GM19463 (cell line): ENCODE measurements around the gene AGXT2.
"Not testable (repeated sequence)": the region's sequence is repeated elsewhere in the genome, so short reads cannot be mapped to it uniquely, and the experiment has no call there.

ENCODE experiments used
- ATAC-seq: cut with Tn5 transposase; IDR thresholded peaks from one replicate; pipeline ENCODE4 v1.9.1; 2021; ENCODE audit warnings: mild to moderate bottlenecking, moderate library complexity; ENCODE audit not compliant: unreplicated experiment

AGXT2 gene

GRCh38 chr5:35056686-35057085, 8.9 kb upstream of the AGXT2 start:
- no peak for ATAC-seq

- no peak for ATAC-seq
These were observed 5.1 kb upstream of the AGXT2 start for GRCh38 chr5:35052838-35053237.

GRCh38 chr5:35050541-35051126, 2.9 kb upstream of the AGXT2 start:
- no peak for ATAC-seq

GRCh38 chr5:35048910-35049309, 1.2 kb upstream of the AGXT2 start:
- no peak for ATAC-seq

GRCh38 chr5:35046774-35047173, 975 bp downstream of the AGXT2 start:
- no peak for ATAC-seq

- no peak for ATAC-seq
These were observed 2.5 kb downstream of the AGXT2 start for GRCh38 chr5:35045280-35045679.

- no peak for ATAC-seq
These were observed 3.1 kb downstream of the AGXT2 start for GRCh38 chr5:35044649-35045048.

GRCh38 chr5:35042781-35043180, 5.0 kb downstream of the AGXT2 start:
- no peak for ATAC-seq

GRCh38 chr5:35041261-35041660, 6.5 kb downstream of the AGXT2 start:
- no peak for ATAC-seq

GRCh38 chr5:35038891-35039290, 8.9 kb downstream of the AGXT2 start:
- no peak for ATAC-seq

GRCh38 chr5:35036536-35036935, 11.2 kb downstream of the AGXT2 start:
- no peak for ATAC-seq

GRCh38 chr5:35035929-35036328, 11.8 kb downstream of the AGXT2 start:
- not testable (repeated sequence) for ATAC-seq

GRCh38 chr5:35035271-35035670, 12.5 kb downstream of the AGXT2 start:
- ATAC-seq, result no peak

GRCh38 chr5:35032356-35032755, 15.4 kb downstream of the AGXT2 start:
- ATAC-seq, result no peak

GRCh38 chr5:35031276-35031675, 16.5 kb downstream of the AGXT2 start:
- no peak for ATAC-seq

GRCh38 chr5:35030426-35031100, 17.2 kb downstream of the AGXT2 start:
- ATAC-seq, result no peak

- no peak for ATAC-seq
These were observed 18.4 kb downstream of the AGXT2 start for GRCh38 chr5:35029333-35029732.

GRCh38 chr5:35026941-35027340, 20.8 kb downstream of the AGXT2 start:
- no peak for ATAC-seq

GRCh38 chr5:35026280-35026840, 21.4 kb downstream of the AGXT2 start:
- ATAC-seq, result no peak

GRCh38 chr5:35024911-35025510, 22.7 kb downstream of the AGXT2 start:
- no peak for ATAC-seq

GRCh38 chr5:35023391-35024178, 24.2 kb downstream of the AGXT2 start:
- no peak for ATAC-seq
